ENCODE data around the gene NOVA2.

The NOVA2 gene, protein sequence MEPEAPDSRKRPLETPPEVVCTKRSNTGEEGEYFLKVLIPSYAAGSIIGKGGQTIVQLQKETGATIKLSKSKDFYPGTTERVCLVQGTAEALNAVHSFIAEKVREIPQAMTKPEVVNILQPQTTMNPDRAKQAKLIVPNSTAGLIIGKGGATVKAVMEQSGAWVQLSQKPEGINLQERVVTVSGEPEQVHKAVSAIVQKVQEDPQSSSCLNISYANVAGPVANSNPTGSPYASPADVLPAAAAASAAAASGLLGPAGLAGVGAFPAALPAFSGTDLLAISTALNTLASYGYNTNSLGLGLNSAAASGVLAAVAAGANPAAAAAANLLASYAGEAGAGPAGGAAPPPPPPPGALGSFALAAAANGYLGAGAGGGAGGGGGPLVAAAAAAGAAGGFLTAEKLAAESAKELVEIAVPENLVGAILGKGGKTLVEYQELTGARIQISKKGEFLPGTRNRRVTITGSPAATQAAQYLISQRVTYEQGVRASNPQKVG

GRCh38 chr19:45973553-45974338 is at the start of gene NOVA2:
Gene NOVA2, minus strand, starts transcription at chr19:45973865. Its CDS starts 514 bp downstream, at chr19:45973351.
- in situ Hi-C loops (cut with HindIII; ENCODE audit: low sequenced_read_pairs): no loop called here

DNA sequence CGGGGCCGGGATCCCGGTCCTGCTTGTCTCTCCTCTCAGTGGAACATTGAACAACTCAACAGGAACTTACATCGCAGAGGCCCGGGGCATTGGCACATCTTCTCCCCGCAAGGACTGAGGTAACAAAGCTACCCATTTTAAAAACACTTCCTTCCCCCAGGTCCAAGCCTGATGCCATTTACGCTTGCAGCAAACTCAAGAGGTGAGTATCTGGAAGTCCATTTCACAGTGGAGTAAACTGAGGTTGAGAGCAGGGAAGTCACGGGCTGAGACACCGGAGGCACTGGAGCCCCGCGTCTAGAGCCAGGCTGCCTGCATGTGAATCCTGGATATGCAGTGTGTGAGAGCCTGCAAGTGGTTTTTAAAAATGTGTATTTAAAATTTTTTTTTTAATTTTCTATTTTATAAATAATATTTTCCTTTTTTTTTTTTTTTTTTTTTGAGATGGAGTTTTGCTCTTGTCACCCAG is 49.7 kb upstream of the NOVA2 start:
- in situ Hi-C loops (cut with HindIII; ENCODE audit: low sequenced_read_pairs): no loop called here

GRCh38 chr19:46022431-46023310 is 49.0 kb upstream of the NOVA2 start, which contains the start of gene PGLYRP1:
Gene PGLYRP1, minus strand, starts transcription at chr19:46023053. Its CDS starts 32 bp downstream, at chr19:46023021.
- in situ Hi-C loops (cut with HindIII; ENCODE audit: low sequenced_read_pairs): no loop called here

GRCh38 chr19:46022061-46022430 is 48.4 kb upstream of the NOVA2 start:
- in situ Hi-C loops (cut with HindIII; ENCODE audit: low sequenced_read_pairs): no loop called here

- in situ Hi-C loops (cut with HindIII; ENCODE audit: low sequenced_read_pairs): no loop called here
Measured at GRCh38 chr19:46021531-46022041, 47.9 kb upstream of the NOVA2 start.

DNA sequence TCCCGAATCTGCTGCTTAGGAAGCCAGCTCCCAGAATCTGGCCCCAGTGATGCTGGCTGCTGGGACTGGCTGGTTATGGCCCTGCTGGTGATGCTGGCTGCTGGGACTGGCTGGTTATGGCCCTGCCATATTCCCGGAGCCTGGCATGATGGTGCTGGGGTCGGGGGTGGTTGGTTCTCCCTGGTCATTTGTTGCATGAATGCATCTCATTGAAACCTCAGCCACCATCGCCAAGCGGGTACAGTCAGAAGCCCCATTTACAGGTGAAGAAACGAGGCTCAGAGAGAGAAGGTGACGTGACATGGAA is 47.1 kb upstream of the NOVA2 start:
- in situ Hi-C loops (cut with HindIII; ENCODE audit: low sequenced_read_pairs): no loop called here

DNA sequence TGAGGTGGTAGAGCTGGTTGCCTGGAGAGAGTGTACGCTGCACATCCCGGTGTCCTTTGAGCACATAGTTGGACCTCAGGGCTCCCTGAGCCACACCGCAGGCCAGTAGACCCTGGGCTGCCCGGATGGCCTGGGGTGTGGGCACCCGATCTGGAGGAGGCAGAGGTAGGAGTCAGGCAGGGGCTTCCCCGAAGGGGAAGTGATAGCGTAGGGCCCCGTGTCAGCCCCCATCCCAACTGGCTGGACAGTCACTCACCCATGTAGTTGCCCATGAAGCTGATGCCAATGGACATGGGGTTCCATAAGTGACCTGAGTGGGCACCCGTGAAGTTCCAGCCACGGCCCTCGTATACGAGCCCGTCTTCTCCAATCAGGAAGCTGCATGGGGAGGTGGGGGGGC is 45.6 kb upstream of the NOVA2 start:
- in situ Hi-C loops (cut with HindIII; ENCODE audit: low sequenced_read_pairs): no loop called here

GRCh38 chr19:46018729-46019251 is 45.1 kb upstream of the NOVA2 start:
- in situ Hi-C loops (cut with HindIII; ENCODE audit: low sequenced_read_pairs): no loop called here

GRCh38 chr19:46017874-46018675 is 44.4 kb upstream of the NOVA2 start:
- in situ Hi-C loops (cut with HindIII; ENCODE audit: low sequenced_read_pairs): no loop called here

DNA sequence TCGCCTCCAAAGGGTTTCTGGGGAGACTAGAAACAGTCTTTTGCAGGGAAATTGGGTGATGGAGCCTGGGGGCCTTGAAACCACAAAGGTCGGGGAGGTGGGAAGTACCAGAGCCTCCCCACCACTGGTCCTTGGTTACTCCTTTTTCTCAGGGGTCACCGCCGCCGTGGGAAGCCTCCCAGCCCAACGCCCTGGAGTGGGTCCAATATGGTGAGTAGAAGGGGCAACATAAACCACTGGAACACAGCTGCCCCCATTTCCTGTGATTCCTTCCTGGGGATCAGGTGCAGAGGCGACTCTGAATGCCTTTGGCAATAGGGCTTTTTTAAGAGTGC is 43.4 kb upstream of the NOVA2 start:
- in situ Hi-C loops (cut with HindIII; ENCODE audit: low sequenced_read_pairs): no loop called here

GRCh38 chr19:46016426-46017094 is 42.9 kb upstream of the NOVA2 start:
- in situ Hi-C loops (cut with HindIII; ENCODE audit: low sequenced_read_pairs): no loop called here

DNA sequence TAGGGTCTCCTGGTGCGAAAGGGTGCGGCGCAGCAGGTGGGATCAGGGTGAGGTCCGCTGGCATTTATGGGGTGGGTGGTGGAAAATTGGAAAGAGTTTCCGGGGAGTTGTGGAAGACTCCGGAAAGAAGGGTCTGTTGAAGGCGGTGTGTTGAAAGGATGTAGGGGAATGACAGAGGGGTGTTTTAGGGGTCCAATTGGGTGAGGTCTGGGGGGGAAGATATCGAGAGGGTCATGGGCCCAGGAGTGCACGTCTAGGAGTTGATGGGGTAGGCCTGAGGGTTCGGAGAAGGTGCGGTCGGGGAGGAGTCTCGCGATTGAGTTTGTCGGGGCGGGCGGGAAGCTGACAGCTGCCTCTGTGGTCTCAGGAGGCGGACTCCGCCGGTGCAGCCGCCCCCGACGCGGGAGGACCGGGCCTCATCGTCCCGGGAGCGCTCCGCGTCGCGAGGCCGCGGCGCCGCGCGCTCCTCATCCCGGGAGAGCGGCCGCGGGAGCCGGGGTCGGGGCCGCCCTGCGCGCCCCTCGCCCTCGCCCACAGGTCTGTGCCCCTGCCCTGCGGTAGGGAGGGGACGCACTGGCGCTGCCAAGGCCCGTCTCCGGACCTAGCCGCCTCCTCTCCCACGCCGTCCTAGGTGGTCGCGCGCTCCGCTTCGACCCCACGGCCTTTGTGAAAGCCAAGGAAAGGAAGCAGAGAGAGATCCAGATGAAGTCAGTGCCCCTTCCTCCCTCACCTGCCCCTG is 42.2 kb upstream of the NOVA2 start:
- in situ Hi-C loops (cut with HindIII; ENCODE audit: low sequenced_read_pairs): no loop called here

GRCh38 chr19:46014941-46015686 is 41.4 kb upstream of the NOVA2 start:
- in situ Hi-C loops (cut with HindIII; ENCODE audit: low sequenced_read_pairs): no loop called here

GRCh38 chr19:46014534-46014933 is 40.9 kb upstream of the NOVA2 start:
- in situ Hi-C loops (cut with HindIII; ENCODE audit: low sequenced_read_pairs): no loop called here

GRCh38 chr19:46009530-46010510 is 36.2 kb upstream of the NOVA2 start:
- in situ Hi-C loops (cut with HindIII; ENCODE audit: low sequenced_read_pairs): no loop called here

DNA sequence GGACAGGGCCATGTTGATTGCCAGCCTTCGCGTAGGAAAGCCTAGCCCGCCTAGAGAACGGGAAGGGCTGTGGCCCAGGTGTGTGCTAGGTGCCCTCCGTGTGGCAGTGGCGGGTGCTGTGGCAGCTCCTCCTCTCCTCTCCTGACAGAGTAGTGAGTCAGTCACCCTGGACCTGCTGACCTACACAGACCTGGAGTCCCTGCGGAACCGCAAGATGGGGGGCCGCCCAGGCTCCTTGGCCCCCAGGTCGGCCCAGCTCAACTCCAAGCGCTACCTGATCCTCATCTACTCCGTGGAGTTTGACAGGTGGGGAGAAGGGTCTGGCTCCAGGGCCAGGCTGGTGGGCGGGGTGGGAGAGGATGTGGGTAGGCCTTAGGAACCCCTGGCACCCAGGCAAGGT is 32.7 kb upstream of the NOVA2 start:
- in situ Hi-C loops (cut with HindIII; ENCODE audit: low sequenced_read_pairs): no loop called here

Data from DLD1 (cell line).